ENCODE data around the gene ERP44.
"Not testable (repeated sequence)": the region's sequence is repeated elsewhere in the genome, so short reads cannot be mapped to it uniquely, and the experiment has no call there.

The ERP44 gene

GRCh38 chr9:100098887-100099721 is at the start of gene ERP44, which contains the start of gene INVS:
Gene ERP44, minus strand, starts transcription at chr9:100099000. Its CDS starts 160 bp downstream, at chr9:100098840.
Gene INVS, plus strand, starts transcription at chr9:100099243. Its CDS starts 5,279 bp downstream, at chr9:100104522.
- Mint-ChIP-seq H3K27ac (peak within 1 kb of the TSS; percentile 94), H3K4me1 (peaks cover 35% of the 10 kb centered on the region), H3K27me3 (no peaks in the 10 kb centered on the region), H3K36me3 (peaks cover 7% of the 10 kb centered on the region), H3K9me3 (no peaks in the 10 kb centered on the region), H3K4me3 (peak within 1 kb of the TSS; percentile 93)
- DNase-seq = peak; percentile 99
- CTCF ChIA-PET = no interaction called here

GRCh38 chr9:100145976-100146375 is 47.2 kb upstream of the ERP44 start:
- H3K9me3 Mint-ChIP-seq, DNase-seq, H3K27ac Mint-ChIP-seq, H3K36me3 Mint-ChIP-seq, CTCF ChIA-PET, H3K4me1 Mint-ChIP-seq, H3K27me3 Mint-ChIP-seq, H3K4me3 Mint-ChIP-seq: not testable (repeated sequence)

- H3K4me1 Mint-ChIP-seq, H3K27me3 Mint-ChIP-seq, DNase-seq, H3K9me3 Mint-ChIP-seq, H3K4me3 Mint-ChIP-seq, H3K36me3 Mint-ChIP-seq, CTCF ChIA-PET: not testable (repeated sequence)
- peak overlapping the region; percentile 63 for H3K27ac Mint-ChIP-seq
Observed at GRCh38 chr9:100145167-100145934, 46.6 kb upstream of the ERP44 start.

- DNase-seq, H3K9me3 Mint-ChIP-seq, H3K36me3 Mint-ChIP-seq, H3K27me3 Mint-ChIP-seq, H3K27ac Mint-ChIP-seq, H3K4me3 Mint-ChIP-seq, H3K4me1 Mint-ChIP-seq, CTCF ChIA-PET: not testable (repeated sequence)
Observed at GRCh38 chr9:100141862-100142261, 43.1 kb upstream of the ERP44 start.

- H3K9me3 Mint-ChIP-seq, CTCF ChIA-PET, DNase-seq, H3K27ac Mint-ChIP-seq, H3K36me3 Mint-ChIP-seq, H3K4me3 Mint-ChIP-seq, H3K4me1 Mint-ChIP-seq, H3K27me3 Mint-ChIP-seq: not testable (repeated sequence)
Observed at GRCh38 chr9:100140303-100140702, 41.5 kb upstream of the ERP44 start.

- H3K9me3 Mint-ChIP-seq, H3K27ac Mint-ChIP-seq, CTCF ChIA-PET, H3K27me3 Mint-ChIP-seq, DNase-seq, H3K36me3 Mint-ChIP-seq, H3K4me3 Mint-ChIP-seq, H3K4me1 Mint-ChIP-seq: not testable (repeated sequence)
Observed at GRCh38 chr9:100136799-100137198, 38.0 kb upstream of the ERP44 start.

- no peaks in the 10 kb centered on the region for H3K9me3 Mint-ChIP-seq
- no peaks in the 10 kb centered on the region for H3K36me3 Mint-ChIP-seq
- CTCF ChIA-PET = no interaction called here
- no peaks in the 10 kb centered on the region for H3K27me3 Mint-ChIP-seq
- H3K4me1 Mint-ChIP-seq = no peaks in the 10 kb centered on the region
- H3K4me3 Mint-ChIP-seq = no peak overlapping the region
- DNase-seq = no peak
- no peak overlapping the region for H3K27ac Mint-ChIP-seq
Observed at GRCh38 chr9:100134731-100135130, 35.9 kb upstream of the ERP44 start.

- CTCF ChIA-PET = interaction anchor here (0.6 kb wide), 1 partner anchor 91 kb away, joined by 3 read pairs; no protein-coding TSS in a partner anchor
- no peak overlapping the region for H3K27ac Mint-ChIP-seq
- H3K36me3 Mint-ChIP-seq = peaks cover 3% of the 10 kb centered on the region
- no peak for DNase-seq
- H3K27me3 Mint-ChIP-seq = no peaks in the 10 kb centered on the region
- H3K4me1 Mint-ChIP-seq = no peaks in the 10 kb centered on the region
- H3K9me3 Mint-ChIP-seq = no peaks in the 10 kb centered on the region
- no peak overlapping the region for H3K4me3 Mint-ChIP-seq
Observed at GRCh38 chr9:100131875-100132430, 33.2 kb upstream of the ERP44 start.

GRCh38 chr9:100131216-100131615 is 32.4 kb upstream of the ERP44 start:
- Mint-ChIP-seq H3K36me3 (peaks cover 5% of the 10 kb centered on the region), H3K27me3 (no peaks in the 10 kb centered on the region), H3K27ac (no peak overlapping the region), H3K9me3 (no peaks in the 10 kb centered on the region), H3K4me3 (no peak overlapping the region), H3K4me1 (no peaks in the 10 kb centered on the region)
- DNase-seq = no peak
- CTCF ChIA-PET = interaction anchor here (0.6 kb wide), 1 partner anchor 35 kb away, joined by 3 read pairs; no protein-coding TSS in a partner anchor

- Mint-ChIP-seq H3K9me3 (no peaks in the 10 kb centered on the region), H3K27me3 (no peaks in the 10 kb centered on the region), H3K27ac (no peak overlapping the region), H3K4me3 (no peak overlapping the region), H3K36me3 (peaks cover 5% of the 10 kb centered on the region), H3K4me1 (no peaks in the 10 kb centered on the region)
- DNase-seq = no peak
- CTCF ChIA-PET = no interaction called here
Observed at GRCh38 chr9:100129772-100130171, 31.0 kb upstream of the ERP44 start.

- H3K36me3 Mint-ChIP-seq = peaks cover 8% of the 10 kb centered on the region
- CTCF ChIA-PET = no interaction called here
Observed at GRCh38 chr9:100126423-100126822, 27.6 kb upstream of the ERP44 start.

GRCh38 chr9:100125910-100126309 is 27.1 kb upstream of the ERP44 start:
- DNase-seq = no peak
- CTCF ChIA-PET = no interaction called here
- H3K36me3 Mint-ChIP-seq = peaks cover 10% of the 10 kb centered on the region
- no peak overlapping the region for H3K4me3 Mint-ChIP-seq
- H3K9me3 Mint-ChIP-seq = no peaks in the 10 kb centered on the region
- H3K27me3 Mint-ChIP-seq = no peaks in the 10 kb centered on the region
- H3K4me1 Mint-ChIP-seq = no peaks in the 10 kb centered on the region
- no peak overlapping the region for H3K27ac Mint-ChIP-seq

More at GRCh38 chr9:100126423-100126822, 27.6 kb upstream of the ERP44 start:
- no peaks in the 10 kb centered on the region for H3K9me3 Mint-ChIP-seq
- no peak overlapping the region for H3K4me3 Mint-ChIP-seq
- DNase-seq = no peak
- no peaks in the 10 kb centered on the region for H3K4me1 Mint-ChIP-seq
- no peak overlapping the region for H3K27ac Mint-ChIP-seq
- no peaks in the 10 kb centered on the region for H3K27me3 Mint-ChIP-seq

- no peak for DNase-seq
- CTCF ChIA-PET = no interaction called here
- Mint-ChIP-seq H3K4me1 (no peaks in the 10 kb centered on the region), H3K4me3 (no peak overlapping the region), H3K36me3 (peaks cover 12% of the 10 kb centered on the region), H3K27me3 (no peaks in the 10 kb centered on the region), H3K9me3 (no peaks in the 10 kb centered on the region), H3K27ac (no peak overlapping the region)
Observed at GRCh38 chr9:100125236-100125635, 26.4 kb upstream of the ERP44 start.

- CTCF ChIA-PET = no interaction called here
- no peak for DNase-seq
- H3K36me3 Mint-ChIP-seq = peaks cover 9% of the 10 kb centered on the region
- H3K27me3 Mint-ChIP-seq = no peaks in the 10 kb centered on the region
- no peak overlapping the region for H3K4me3 Mint-ChIP-seq
- H3K9me3 Mint-ChIP-seq = no peaks in the 10 kb centered on the region
- no peaks in the 10 kb centered on the region for H3K4me1 Mint-ChIP-seq
- no peak overlapping the region for H3K27ac Mint-ChIP-seq
Observed at GRCh38 chr9:100120286-100120685, 21.5 kb upstream of the ERP44 start.

All from activated naive CD4-positive, alpha-beta T cell treated with anti-CD3 and anti-CD28 coated beads, Interleukin-2, amount 10 ng/mL, durations not matched to agents 7 days and 5 days (primary cell).